Forelimb muscle (tissue), 1 donor: Measurements from ENCODE around the gene TSHZ3. TPM values are rescaled to one million over a fixed set of nuclear protein-coding genes. Genes with fewer than 3 reads are reported as not detected.

Source experiments
- DNase-seq: peaks from one replicate; pipeline ENCODE4 v3.0.0-alpha.2; 2013; ENCODE audit warnings: low read depth
- polyA plus RNA-seq: library from polyadenylated mRNA; unstranded; fragments of 120-200 nt; gene quantifications from one replicate; pipeline ENCODE4 v1.2.1, GENCODE V29; 2013; ENCODE audit not compliant: insufficient read length

TSHZ3 gene
- polyA plus RNA-seq, 1 donor, result 15.2 TPM

DNA sequence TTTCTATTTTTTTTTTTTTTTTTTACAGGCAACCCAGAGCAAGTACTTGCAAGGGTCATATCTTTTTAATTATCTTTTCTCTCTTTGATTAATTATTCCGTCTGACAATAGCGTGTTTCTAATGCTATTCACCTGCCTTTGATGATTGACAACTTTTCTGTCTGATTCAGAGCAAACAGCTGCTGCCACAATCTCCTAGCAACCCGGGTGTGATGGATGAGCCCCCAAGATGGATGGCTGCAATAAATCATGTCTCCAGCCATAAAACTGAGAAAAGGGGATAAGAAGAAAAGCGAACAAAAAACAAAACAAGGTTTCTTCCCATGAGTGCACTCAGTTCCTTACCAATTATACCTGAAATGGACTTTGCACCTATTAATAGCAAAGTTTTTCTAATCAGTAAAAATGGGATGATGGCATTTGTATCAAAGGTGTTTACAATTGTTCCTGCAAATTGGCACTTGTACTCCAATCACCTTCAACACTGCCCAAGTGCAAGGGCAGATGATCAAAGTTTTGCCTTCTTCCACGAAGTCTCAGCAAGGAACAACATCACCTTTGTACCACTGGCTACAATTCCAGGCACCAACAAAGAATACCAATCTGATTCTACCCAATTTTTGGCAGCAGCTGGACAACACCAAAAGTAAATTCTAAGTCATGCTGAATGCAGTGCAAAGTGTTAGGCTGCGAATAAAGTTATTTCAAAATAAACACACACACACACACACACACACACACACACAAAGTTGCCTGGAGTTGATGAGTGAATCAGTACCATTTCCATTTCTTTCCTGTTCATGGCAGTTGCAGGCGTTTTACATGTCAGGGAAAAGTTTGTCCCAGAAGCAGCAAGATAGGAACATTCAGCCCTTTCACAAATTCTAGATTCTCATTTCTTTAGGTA lies 12.0 kb downstream of the TSHZ3 start:
- DNase-seq, result no peak

DNA sequence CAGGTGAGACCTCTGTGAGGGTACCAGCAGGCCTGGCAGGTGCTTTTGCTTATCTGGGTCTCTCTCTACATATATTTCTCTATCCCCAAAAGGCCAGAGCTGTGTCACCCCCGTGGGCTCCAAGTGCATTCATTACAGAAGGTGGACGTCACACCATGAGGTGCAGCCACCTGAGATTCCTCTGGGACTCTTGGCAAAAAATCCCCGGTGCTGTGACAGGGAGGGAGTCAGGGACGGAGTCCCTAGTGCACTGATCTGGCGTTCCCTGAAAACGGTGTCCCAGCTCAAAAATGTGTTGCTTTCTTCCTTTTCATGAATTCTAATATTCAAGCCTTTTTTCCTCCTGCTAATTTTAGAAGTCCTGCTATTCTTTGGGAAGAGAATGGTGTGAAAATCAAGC lies 13.5 kb downstream of the TSHZ3 start:
- no peak for DNase-seq

DNA sequence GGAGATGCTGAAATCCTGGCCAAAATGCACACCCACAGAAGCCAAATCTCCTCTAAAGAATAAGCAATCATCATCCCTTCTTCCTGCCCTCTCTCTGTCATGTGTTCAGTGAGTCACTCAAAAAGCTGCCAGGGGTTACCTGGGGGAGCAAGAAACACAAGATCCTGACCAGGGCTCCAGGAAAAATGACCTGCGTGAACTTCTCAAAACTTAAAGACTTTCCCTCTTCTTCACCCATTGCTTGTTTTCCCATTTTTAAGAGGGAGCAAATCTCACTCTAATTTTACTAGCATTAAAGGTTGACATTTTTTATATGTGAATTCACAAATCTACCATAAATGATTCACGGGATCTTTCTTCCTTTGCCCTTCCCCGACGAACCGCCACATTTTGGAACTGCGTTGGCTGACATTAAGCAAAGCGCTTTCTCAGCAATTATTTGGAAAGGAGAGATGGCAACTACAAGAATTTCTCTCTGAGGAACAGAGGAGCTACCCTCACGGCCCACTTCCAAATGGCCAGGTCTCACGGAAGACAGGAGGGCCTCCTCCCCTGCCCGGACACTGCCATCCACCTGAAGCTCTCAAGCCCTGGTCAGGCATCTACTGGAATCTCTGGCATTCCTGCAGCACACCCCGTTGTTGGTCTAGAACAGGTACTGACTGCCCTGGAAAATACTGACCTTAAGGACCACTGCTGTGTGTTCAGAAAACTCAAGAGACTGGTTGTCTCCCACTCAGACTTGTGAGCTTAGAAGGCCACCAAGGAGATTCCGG lies 14.2 kb downstream of the TSHZ3 start:
- DNase-seq, result no peak

DNA sequence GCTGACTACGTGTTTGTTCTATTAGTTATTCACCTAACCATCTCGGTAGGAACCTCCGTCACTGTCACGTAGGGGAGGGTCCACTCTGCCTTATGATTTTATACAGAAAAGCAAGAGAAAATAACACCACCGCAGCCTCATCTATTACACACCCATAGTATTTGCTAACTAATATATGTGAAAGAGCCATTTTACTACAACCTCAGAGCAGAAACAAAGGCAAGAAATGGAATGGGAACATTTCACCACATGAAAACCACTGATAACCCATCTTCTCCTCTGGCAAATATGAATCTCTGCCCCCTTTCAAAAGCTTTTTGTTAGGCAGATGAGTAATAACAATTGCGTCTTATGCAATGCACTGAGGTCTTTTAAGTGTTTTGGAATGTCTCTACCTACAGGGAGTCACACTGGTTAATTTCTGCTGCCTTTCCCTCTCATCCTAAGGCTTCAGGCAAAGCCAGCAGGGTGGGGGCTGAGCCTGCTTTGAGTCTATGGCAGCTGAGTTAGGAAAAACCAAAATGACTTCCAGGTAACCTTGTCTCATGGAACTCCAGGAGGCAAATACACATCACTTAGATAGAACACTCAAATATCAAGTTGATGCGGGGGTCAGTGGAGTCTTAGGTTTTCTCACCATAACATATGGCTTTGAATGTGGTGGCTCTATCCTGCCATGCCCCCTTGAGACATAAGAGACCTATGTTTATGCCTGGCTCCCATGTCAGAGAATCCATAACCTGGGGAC lies 15.0 kb downstream of the TSHZ3 start:
- DNase-seq, result no peak

DNA sequence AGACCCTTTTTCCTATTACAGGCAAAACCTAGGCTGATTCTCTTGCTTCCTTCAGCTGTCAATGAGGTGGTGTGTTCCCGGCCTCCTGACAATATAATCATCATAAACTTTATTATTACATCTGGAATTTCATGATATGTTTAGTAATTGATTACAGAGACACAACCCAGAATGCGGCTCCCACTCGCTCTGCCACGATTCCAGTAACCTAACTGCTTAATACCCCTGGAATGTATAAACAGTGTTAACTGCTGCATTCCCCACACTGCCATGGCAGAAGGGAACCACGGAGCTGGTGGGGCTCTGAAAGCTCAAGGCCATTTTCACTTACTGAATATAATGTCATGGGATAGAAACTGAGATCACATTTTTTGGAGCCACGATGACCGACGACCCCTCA lies 17.1 kb downstream of the TSHZ3 start:
- DNase-seq, result no peak

DNA sequence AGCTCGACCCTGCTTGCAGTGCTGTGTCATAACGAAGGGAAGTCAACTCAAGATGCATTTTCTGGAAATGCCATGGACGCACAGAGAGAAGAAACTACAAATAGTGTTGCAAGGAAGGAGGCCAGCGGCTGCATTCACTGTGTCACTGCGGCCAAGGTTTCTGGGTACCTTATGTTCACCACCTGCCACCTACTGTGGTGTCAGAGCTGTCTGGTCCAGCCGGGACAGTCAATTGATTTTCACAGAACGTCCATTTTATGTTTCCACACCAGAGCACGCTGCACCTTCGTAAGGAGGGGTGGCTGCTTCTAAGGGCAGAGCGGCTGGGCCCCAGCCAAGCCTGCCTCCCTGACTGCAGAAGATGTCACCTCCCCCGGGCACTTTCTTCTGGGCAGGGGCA lies 17.7 kb downstream of the TSHZ3 start:
- no peak for DNase-seq

DNA sequence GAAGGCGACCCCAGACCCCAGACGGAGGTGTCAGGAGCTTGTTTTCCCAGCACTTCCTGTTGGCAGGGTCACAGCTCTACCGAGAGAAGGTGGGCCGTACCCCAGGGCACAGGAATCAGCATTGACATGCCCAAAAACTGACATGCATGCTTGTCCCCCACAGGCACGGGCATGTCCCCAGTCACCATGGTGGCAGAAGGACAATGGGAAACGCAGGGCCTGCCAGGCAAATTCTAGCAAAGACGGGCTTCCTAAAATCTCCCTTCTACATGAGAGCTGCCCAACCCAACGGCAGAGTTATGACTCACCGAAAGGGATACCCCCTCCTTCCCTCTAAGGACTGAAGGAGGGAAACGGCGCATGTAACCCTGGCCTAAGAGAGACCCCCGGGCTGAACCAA lies 18.5 kb downstream of the TSHZ3 start:
- DNase-seq, result no peak

DNA sequence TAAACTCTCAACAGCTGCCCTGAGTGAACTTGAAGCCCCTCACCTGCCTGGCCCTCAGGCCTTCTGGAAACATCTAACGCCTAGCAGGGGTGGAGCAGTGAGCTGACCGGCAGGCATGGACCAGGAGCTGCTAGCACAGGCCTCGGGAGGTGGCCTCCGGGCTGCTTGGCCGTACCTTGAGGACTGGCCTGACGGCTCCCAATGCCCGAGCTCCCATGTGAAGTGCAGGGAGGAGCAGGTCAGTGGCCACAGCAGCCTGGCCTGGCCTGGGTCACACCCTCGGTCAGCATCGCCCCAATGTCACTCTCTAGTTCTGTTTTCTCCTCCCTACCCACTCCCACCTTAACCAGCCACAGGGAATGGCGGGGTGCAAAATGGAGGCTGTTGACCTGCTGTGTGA lies 19.0 kb downstream of the TSHZ3 start:
- DNase-seq, result no peak

DNA sequence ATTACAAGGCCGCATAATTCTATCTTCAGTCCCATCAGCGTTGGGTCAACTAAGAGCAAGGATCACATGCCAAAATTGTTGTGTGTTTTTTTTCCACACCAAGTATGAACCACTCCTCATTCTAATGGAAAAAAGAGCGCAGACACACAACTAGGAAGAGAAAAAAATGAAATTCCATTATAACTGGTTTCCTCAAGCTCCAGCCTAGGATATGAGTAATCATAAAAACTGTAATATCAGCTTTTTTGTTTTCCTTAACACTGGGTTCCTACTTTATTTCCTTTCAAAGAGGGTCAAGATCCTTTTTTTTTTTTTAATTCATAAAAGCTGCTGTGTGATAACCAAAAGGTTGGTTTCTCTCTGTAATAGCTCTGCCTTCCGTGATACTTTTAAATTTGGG lies 19.4 kb downstream of the TSHZ3 start:
- DNase-seq, result no peak

DNA sequence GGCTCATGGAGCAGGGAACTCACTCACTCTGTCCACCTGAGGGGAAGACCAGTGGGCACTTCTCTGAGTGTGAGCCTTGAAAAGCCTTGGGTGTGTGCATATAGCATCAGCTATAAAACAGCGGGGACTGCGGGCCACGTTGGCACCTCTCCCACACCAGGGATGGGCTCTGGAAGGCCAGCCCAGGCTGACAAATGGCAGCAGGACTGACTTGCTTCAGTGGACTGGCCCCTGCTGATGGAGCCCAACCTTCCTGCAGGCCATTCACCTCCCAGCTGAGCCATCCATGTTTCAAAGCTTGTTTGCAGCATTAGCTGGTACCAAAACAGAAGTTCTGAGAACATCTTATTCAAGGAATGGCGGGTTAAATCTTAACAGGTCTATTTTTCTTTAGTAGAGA lies 21.0 kb downstream of the TSHZ3 start:
- no peak for DNase-seq

DNA sequence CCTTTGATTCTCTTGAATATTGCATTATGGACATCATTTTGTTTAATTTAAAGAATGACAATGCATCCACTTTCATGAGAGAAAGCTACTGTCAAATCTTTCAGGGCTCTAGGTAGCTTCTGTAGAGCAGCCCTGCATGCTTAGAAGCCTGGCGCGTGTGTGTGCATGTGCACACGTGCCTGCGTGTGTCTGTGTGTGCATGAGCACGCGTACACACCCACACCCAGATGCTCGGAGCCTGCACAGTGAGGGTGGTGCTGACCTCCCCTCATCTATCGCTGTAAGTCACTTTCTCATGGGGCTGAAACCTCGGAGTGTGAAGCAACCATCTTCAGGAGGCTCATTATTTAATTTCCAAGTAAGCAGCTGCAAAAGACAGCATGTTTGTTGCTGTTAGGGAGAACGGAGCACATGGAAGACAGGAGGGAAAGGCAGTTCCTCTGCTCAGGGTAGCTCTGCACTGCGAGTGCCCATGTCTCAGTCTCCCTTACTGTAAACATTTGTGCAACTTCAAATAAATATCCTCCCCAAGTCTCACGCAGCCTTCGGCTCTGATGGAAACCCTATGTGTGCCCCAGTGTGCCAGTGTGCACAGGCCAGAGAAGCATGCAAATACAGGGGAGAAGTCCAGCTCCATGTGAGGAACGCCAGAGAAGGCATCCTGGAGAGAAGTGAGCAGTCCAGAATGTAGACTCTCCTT lies 22.8 kb downstream of the TSHZ3 start:
- DNase-seq, result no peak

DNA sequence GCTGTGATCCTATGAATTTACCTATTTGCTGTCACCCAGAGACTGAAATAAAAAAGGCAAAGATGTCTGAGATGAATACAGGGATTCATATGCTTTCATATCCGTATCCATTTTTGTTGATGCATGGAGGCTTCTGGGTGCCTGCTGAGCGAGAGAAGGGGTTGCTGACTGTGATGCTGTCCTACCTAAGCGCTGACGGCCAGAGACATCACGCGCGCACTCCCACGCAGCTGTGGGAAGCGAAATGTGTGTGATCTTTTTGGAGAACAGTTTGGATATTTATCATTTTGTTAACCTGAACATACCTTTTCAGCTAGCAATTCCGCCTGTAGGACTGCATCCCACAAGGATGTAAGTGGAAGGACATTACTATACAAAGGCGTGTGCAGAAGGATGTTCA lies 23.9 kb downstream of the TSHZ3 start:
- DNase-seq, result no peak

DNA sequence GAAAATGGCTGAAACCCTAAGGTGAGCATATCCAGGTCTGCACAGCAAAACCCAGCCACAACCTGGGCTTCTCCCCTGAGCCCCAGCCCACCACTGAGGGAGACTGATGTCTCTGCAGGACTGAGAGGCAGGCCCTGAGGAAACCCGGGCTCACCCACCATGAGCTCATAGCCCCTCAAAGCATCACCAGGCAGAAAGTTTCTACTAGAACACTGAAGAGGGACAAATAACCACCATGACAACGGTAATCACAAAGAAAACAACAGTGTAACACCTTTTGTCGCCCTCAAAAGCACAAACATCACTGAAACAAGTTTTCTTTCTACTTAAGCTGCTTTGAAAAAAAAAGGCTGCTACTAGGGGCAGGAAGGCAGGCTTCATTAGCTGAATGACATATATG lies 29.8 kb downstream of the TSHZ3 start:
- no peak for DNase-seq

DNA sequence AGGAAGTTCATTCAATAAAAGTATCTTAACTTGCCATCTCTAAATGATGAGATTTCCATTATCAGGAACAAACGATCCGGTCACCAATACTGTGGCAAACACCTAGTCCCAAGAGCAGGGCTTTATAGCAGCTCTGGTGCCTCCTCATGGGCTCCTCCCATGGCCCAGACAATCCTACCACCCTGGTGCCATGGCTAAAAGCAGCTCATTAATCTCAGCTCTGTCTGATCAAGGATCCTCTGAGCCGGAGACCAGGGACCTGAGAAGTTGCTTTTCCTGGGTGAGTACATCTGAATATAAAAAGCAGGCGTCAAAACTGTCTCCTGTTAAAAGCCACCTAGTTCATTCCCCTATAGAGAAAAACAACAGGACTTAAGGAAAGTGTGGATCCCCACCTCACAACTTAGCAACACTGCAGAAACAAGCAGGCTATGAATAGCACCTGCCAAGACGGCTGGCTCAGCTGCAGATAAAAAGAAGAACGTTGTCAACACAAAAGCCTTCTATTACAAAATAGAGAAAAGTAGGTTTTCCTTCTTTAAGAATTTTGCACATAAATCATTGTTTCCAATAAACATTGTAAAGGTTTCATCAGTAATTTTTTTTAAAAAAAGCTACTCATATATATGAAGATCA lies 30.3 kb downstream of the TSHZ3 start:
- DNase-seq, result no peak

DNA sequence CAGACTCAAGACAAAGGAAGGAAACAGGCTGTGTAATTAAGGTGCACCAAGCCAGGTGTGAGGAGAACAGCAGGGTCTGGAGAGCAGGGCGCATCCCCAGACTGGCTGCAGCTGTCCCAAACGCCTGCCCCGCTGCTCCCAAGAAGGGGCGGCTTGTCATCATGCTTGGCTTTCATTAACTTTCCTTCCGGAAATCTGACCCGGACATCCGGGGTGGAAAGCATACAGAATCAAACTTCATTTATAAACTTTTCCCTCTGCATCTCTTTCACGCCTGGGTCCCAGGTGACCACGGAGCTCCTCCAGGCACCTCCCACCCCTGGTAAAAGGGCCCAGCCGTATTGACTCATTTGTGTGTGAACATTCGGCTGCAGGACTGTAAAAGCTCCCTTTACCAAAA lies 31.7 kb downstream of the TSHZ3 start:
- DNase-seq, result no peak

DNA sequence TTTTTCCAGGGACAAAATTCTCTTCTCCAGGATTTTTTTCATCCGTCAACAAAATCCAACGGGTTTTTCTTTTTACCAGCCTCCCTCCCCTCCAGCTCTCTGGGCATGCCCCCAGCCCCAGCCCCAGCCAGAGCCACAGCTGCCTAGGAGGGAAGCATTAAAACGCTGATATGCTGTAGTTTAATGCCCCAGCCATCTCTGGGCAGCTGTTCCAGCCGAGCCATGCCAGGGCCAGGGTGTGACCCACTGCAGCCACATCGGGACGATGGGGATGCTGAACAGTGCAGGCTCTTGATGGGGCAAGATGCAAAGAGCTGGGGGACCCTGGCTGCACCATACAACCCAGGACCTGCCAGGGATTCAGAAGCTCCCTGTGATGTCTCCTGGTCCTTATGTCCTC lies 32.1 kb downstream of the TSHZ3 start:
- DNase-seq, result no peak

DNA sequence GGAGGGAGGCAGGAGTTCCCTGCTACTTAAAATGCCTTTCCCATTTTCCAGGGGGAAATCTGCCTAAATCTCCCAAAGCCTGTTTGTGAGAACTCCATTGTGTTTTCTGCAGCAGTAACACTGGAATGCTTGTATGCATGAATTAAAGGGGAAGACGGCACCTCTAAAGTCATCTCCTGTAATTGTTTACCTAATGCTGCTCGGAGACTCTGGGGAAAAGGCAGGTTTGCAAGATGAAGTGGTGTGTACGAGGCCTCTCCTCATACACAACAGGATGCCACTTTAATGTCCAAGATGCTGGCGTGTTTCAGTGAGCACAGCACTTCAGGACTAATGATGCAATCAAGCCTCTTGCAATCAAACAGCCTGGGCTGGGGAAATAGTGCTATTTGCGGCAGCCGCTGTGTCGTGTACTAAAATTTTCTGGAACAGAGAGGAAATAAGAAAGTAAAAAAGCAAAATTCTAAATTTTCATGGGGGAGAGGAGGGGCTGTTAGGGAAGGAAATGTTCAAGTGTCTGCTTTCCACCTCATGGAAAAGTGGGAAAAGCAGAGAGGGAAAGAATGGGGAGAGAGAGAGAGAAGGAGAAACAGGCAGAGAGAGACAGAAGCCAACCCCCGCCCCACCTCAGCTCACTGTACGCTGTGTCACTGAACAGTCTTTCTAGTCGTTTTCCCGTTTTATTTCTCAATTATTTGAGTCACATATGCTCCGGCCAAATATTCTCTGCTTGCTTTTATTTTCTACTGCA lies 32.9 kb downstream of the TSHZ3 start:
- no peak for DNase-seq

DNA sequence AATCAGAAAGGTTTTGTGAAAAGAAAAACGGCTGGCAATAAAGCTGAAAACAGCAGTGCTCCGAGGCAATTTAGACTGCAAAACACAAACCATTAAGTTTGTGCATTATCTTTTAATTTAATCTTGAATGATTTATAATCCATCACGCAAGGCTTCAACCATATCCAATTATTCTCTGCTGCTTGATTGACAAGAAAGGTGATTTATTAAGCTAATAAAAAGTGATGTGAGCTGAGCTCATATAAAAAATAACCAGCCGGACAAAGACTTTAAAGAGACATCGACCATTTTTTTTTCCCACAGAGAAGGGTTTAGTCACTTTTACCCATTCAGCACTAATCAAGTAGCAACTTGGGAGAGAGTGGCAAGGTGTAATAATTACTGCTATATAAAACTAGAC lies 33.6 kb downstream of the TSHZ3 start:
- DNase-seq, result no peak

DNA sequence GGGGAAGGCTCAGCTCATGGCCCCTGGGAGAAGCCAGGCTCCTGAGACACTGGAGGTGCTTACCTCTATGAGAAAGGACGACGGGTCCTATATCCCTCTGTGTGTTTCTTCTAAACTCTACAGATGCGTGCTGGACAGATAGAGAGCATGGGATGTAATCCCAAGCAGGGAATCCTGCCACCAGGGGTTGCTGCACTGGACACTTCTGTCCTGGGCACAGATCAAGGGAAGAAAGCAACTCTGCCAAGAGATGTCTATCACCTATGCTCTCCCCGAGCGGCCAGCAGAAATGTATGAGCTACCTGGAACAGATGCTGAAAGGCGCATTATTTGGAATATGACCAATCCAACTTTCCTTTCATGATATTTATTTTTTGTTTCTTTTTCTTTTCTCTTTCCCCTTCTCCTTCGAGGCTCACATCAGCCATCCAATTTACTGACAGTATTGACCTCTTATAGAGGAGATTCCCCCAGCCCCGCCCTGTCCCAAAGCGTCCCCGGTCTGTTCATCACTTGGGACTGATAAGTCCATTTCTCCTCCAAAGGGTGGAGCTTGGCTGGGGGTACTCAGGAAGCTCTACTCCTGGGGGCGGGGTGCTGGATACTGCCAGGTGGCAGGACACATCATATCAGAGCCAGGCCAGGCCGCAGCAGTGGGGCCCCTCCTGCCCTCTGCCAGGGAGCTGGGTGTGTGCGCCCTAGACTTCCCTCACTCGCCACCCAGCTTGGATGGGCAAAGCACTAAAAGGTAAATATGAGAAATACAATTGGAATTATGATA lies 34.2 kb downstream of the TSHZ3 start:
- no peak for DNase-seq

DNA sequence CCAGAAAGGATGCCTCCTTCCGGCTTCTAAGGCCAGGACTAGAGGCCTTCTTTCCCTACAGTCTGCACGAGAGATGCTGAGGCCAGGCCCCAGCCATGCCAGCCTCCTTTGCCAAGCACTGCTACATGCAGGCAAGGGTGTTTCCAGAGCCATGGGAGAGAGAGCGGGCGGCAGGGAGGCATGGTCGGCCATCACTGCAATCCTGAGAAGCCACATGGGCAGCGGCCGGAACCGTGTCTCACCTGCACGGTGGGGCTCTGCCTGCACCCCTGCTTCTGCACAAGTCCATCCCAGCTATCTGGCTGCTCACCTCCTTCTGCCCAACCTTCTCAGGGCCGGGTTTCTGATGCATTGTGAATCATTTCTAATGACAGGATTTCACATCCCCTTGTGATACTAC lies 35.1 kb downstream of the TSHZ3 start:
- no peak for DNase-seq
